Heart left ventricle (tissue), 16 donors: Measurements from ENCODE around the gene SEMG2. TPM values are rescaled to one million over a fixed set of nuclear protein-coding genes. Genes with fewer than 3 reads are reported as not detected.

Source experiments
- ATAC-seq, 4 donors: fragments of 200-7000 bp; cut with Tn5 transposase; one replicate each; pipeline ENCODE4 v1.9.1; 2020 to 2022; ENCODE audit warnings: moderate library complexity in 4 of 4, mild to moderate bottlenecking in 3 of 4, moderate number of reproducible peaks in 1 of 4
- DNase-seq, 5 donors: peaks; one replicate each; pipeline ENCODE4 v3.0.0-alpha.2; 2020
- H3K27ac ChIP-seq, 12 donors: fragments of 200-600 bp; sonication (generic) in 4 of 12; one replicate each; pipeline versions ENCODE4 v1.5.0 to v1.8.0; 2016 to 2022; ENCODE audit warnings: mild to moderate bottlenecking in 2 of 12
- H3K27me3 ChIP-seq, 9 donors: fragments of 200-600 bp; sonication (generic) in 2 of 9; one replicate each; pipeline versions ENCODE4 v1.5.1 to v1.8.0; 2016 to 2022; ENCODE audit warnings: mild to moderate bottlenecking in 3 of 9
- H3K36me3 ChIP-seq, 9 donors: fragments of 200-600 bp; sonication (generic) in 2 of 9; one replicate each; pipeline versions ENCODE4 v1.5.0 to v1.8.0; 2018 to 2022; ENCODE audit warnings: mild to moderate bottlenecking in 2 of 9
- H3K4me1 ChIP-seq, 12 donors: fragments of 200-600 bp; sonication (generic) in 4 of 12; one replicate each; pipeline versions ENCODE4 v1.5.0 to v1.8.0; 2016 to 2022; ENCODE audit warnings: mild to moderate bottlenecking in 3 of 12
- H3K4me3 ChIP-seq, 12 donors: fragments of 200-600 bp; sonication (generic) in 4 of 12; one replicate each; pipeline versions ENCODE4 v1.5.0 to v1.8.0; 2017 to 2022; ENCODE audit warnings: mild to moderate bottlenecking in 9 of 12, moderate library complexity in 4 of 12
- H3K9me3 ChIP-seq, 12 donors: fragments of 200-600 bp; sonication (generic) in 4 of 12; one replicate each; pipeline versions ENCODE4 v1.5.0 to v1.8.0; 2016 to 2022; ENCODE audit warnings: mild to moderate bottlenecking in 1 of 12
- POLR2A ChIP-seq, 2 donors: fragments of 450-650 bp; IDR thresholded peaks; one replicate each; pipeline ENCODE4 v1.6.1; 2017; ENCODE audit warnings: antibody characterized with exemption in 2 of 2, mild to moderate bottlenecking in 2 of 2, moderate library complexity in 2 of 2
- WGBS, 4 donors: extraction: QIAGEN DNeasy Blood & Tissue Kit in 2 of 4; methylation state at CpG; one replicate each; pipeline versions ENCODE4 v1.1.5 to v1.1.7; 2013 to 2018; 5-methylcytosine and 5-hydroxymethylcytosine counted together
- intact Hi-C, 10 donors: fragments of 100-400 bp; cut with DNase I; formaldehyde crosslinking; loops; one replicate each; pipeline versions ENCODE4 v1.11.1 to v1.14.2; 2022
- polyA plus RNA-seq, 2 donors: library from polyadenylated mRNA; stranded (reverse); fragments of 200-250 nt; gene quantifications; one replicate each; pipeline ENCODE4 v1.2.3, GENCODE V29; 2013
- total RNA-seq, 9 donors: library from RNA; depleted of rRNA in 2 of 9; stranded (reverse); fragments of >200 nt in 2 of 9; fragmentation: NEBNext Ultra II Directional in 3 of 9; extraction: Animal tissue kit (Norgen Biotek cat#: 25700) in 3 of 9; gene quantifications; one replicate each; pipeline versions ENCODE4 v1.1.0 to v1.2.4, GENCODE V29; 2016 to 2023
- TF ChIP-seq, protein P1 (sequence below), 12 donors: fragments of 200-600 bp; sonication (generic) in 4 of 12; IDR thresholded peaks; one replicate each; pipeline versions ENCODE4 v1.5.0 to v1.8.0; 2018 to 2022; ENCODE audit warnings: antibody characterized with exemption in 12 of 12, mild to moderate bottlenecking in 5 of 12
- donor health status: ischemic (EF 13 %, LVEDD 7.1; RV severe dilation, severe dysfunction).
- donor health status: healthy with polysubstance abuse.
- donor health status: DM: no; HTN: yes; CAD: no.
- donor health status: DM: no; HTN: no; CAD: no.
- donor health status: ischemic (EF 25% LVEDD 6.9; RV normal size, moderate dysfunction).
- donor health status: ischemic (EF 25% LVEDD 5.7; RV mildly dilated, moderate dysfunction).
- donor health status: healthy.
- donor health status: DM: yes; HTN: yes; CAD: no.
- donor health status: ischemic (EF 35%, LVEDD 5.7; RV mildly dilated, moderate dysfunction).
- donor health status: nonischemic (EF 11% LVEDD 7.7; RV severe dilation, severe dysfunction).
- donor health status: DM: yes; HTN: yes; CAD: no.
- donor health status: PGD.
- donor health status: ischemic (EF 29% LVEDD 5.4; RV normal size, mild dysfunction).
- donor health status: nonischemic (EF 23%, LVEDD 6.1; RV moderate dilation, normal function).

Gene SEMG2
- total and polyA plus RNA-seq, 11 donors, result not detected

DNA sequence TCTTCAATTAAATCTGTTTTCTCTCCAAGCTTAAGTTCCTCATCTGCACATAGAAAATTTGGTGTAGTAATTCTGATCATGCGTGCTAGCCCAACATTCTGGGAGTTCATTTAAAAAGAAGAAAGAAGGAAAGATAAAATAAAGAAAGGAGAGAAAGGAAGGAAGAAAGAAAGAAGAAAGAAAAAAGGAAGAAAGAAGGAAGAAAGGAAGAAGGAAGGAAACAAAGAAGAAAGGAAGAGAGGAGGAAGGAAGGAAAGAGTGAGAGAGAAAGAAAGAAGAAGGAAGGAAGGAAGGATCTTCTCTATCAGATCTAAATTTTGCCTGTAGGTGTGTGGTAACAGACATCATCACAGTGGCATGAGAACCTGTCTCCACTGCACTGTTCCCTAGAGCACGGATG lies 17.0 kb downstream of the SEMG2 start:
- Histone ChIP-seq H3K36me3 (no peaks in the 10 kb centered on the region), H3K27me3 (peaks cover 0 to 30% (median 5%) of the 10 kb centered on the region in 9 donors), H3K27ac (no peak overlapping the region), H3K9me3 (peaks cover 0 to 25% (median 10%) of the 10 kb centered on the region in 12 donors), H3K4me3 (no peak overlapping the region), H3K4me1 (no peaks in the 10 kb centered on the region)
- ATAC-seq, result no peak
- no peak for DNase-seq
- WGBS, 4 donors, result 78 to 84% (median 80%) methylated on average over 2 of the region's 2 CpGs
- TF ChIP-seq, protein P1, sequence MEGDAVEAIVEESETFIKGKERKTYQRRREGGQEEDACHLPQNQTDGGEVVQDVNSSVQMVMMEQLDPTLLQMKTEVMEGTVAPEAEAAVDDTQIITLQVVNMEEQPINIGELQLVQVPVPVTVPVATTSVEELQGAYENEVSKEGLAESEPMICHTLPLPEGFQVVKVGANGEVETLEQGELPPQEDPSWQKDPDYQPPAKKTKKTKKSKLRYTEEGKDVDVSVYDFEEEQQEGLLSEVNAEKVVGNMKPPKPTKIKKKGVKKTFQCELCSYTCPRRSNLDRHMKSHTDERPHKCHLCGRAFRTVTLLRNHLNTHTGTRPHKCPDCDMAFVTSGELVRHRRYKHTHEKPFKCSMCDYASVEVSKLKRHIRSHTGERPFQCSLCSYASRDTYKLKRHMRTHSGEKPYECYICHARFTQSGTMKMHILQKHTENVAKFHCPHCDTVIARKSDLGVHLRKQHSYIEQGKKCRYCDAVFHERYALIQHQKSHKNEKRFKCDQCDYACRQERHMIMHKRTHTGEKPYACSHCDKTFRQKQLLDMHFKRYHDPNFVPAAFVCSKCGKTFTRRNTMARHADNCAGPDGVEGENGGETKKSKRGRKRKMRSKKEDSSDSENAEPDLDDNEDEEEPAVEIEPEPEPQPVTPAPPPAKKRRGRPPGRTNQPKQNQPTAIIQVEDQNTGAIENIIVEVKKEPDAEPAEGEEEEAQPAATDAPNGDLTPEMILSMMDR (IDR thresholded peaks at IDR 0.05), result no peak
- no peak for TF ChIP-seq POLR2A (IDR thresholded peaks at IDR 0.05)
- intact Hi-C loops, result no loop called here

DNA sequence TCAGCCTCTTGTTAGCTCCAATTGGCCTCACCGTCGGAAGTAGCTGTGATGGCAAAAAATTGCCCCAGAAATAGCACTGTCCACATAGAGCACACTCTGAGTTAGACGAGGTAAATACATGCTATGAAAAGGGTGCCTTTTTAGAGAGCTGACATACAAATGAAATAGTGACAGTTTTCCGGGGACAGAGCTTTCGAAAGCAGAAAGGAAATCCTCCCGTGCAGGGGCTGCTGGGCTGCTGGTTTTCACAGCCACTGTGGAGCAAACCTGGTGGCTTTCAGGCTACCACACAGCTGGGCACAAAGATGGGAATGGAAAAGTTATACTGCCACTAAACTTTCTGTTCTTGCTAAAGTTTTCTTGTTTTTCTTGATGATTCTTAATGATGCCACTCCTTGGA lies 24.9 kb downstream of the SEMG2 start:
- ATAC-seq (no peak), DNase-seq (no peak)
- Histone ChIP-seq H3K9me3 (no peaks in the 10 kb centered on the region), H3K4me1 (no peaks in the 10 kb centered on the region), H3K27me3 (peaks cover 0 to 56% (median 13%) of the 10 kb centered on the region in 9 donors), H3K36me3 (no peaks in the 10 kb centered on the region), H3K27ac (no peak overlapping the region), H3K4me3 (no peak overlapping the region)
- no peak for TF ChIP-seq POLR2A (IDR thresholded peaks at IDR 0.05)
- TF ChIP-seq, protein P1 (IDR thresholded peaks at IDR 0.05), result no peak
- 47 to 60% (median 51%) methylated on average over 6 of the region's 6 CpGs for WGBS, 4 donors
- intact Hi-C loops, result no loop called here

DNA sequence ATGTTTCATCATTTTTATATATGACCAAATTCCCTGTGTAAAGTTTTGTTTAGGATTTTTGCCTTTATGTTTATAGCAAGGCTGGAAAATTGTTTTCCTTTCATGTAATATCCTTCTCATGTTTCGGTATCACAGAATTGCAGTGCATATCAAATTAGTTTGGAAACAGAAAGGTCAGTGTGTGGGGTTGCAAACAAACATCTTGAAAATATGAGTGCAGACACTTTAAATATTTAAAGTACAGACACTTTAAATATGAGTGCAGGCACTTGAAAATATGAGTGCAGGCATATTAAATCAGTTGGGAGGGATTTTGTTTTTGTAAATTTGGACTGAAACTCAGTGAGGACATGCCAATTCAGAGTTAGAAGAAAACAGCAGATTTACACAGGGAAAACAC lies 26.7 kb downstream of the SEMG2 start:
- Histone ChIP-seq H3K36me3 (no peaks in the 10 kb centered on the region), H3K27ac (no peak overlapping the region), H3K4me3 (no peak overlapping the region), H3K4me1 (no peaks in the 10 kb centered on the region), H3K9me3 (no peaks in the 10 kb centered on the region), H3K27me3 (peaks cover 0 to 51% (median 8%) of the 10 kb centered on the region in 9 donors)
- ATAC-seq (no peak), DNase-seq (no peak)
- 49 to 94% (median 74%) methylated on average over 1 of the region's 1 CpG for WGBS, 4 donors
- TF ChIP-seq POLR2A (IDR thresholded peaks at IDR 0.05), result no peak
- TF ChIP-seq, protein P1 (IDR thresholded peaks at IDR 0.05), result no peak
- intact Hi-C loops, result no loop called here

DNA sequence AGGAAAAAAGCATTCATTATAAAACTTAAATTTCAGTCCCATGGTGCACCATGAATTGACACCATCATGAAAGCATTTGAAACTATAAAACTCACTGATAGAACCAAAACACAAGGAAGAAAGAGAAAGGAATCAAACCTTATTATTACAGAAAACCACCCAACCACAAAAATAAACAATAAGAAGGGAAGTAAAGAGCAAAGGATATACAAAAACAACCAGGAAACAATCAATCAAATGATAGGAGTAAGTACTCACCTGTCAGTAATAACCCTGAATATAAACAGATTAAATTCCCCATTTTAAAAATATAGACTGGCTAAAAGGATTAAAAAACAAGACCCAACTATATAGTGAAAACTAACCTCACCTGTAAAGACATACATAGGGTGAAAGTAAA lies 27.4 kb downstream of the SEMG2 start:
- H3K4me3 ChIP-seq, result no peak overlapping the region
- H3K27ac ChIP-seq, result no peak overlapping the region
- H3K36me3 ChIP-seq, result no peaks in the 10 kb centered on the region
- H3K9me3 ChIP-seq, result no peaks in the 10 kb centered on the region
- ATAC-seq, result no peak
- intact Hi-C loops, result no loop called here
- peaks cover 0 to 51% (median 8%) of the 10 kb centered on the region in 9 donors for H3K27me3 ChIP-seq
- no peaks in the 10 kb centered on the region for H3K4me1 ChIP-seq
- DNase-seq, result no peak
- TF ChIP-seq, protein P1 (IDR thresholded peaks at IDR 0.05), result no peak
- no peak for TF ChIP-seq POLR2A (IDR thresholded peaks at IDR 0.05)
